T-helper 22 cell (primary cell): Measurements from ENCODE around the gene NMNAT3.

Source experiments
- DNase-seq: peaks from one replicate; pipeline ENCODE4 v3.0.0-alpha.2; 2020; ENCODE audit warnings: low read depth

NMNAT3 gene

GRCh38 chr3:139677388-139678155 lies at the start of gene NMNAT3:
TSS of gene NMNAT3 (minus strand) at chr3:139677972. CDS start at chr3:139627724, 50,248 bp downstream.
- DNase-seq, result peak; percentile 42

GRCh38 chr3:139721370-139721769 lies 43.6 kb upstream of the NMNAT3 start:
- no peak for DNase-seq

GRCh38 chr3:139718415-139718814 lies 40.6 kb upstream of the NMNAT3 start:
- DNase-seq, result no peak

- DNase-seq, result no peak
Measured at GRCh38 chr3:139716908-139717485, 39.2 kb upstream of the NMNAT3 start.

- DNase-seq, result no peak
Measured at GRCh38 chr3:139715743-139716360, 38.1 kb upstream of the NMNAT3 start.

- DNase-seq, result no peak
Measured at GRCh38 chr3:139715166-139715565, 37.4 kb upstream of the NMNAT3 start.

- DNase-seq, result no peak
Measured at GRCh38 chr3:139710212-139710611, 32.4 kb upstream of the NMNAT3 start.

- no peak for DNase-seq
Measured at GRCh38 chr3:139705631-139706030, 27.9 kb upstream of the NMNAT3 start.

- DNase-seq, result no peak
Measured at GRCh38 chr3:139696314-139696604, 18.5 kb upstream of the NMNAT3 start.

GRCh38 chr3:139695426-139696313 lies 17.9 kb upstream of the NMNAT3 start:
- DNase-seq, result no peak

- DNase-seq, result no peak
Measured at GRCh38 chr3:139695007-139695406, 17.2 kb upstream of the NMNAT3 start.

GRCh38 chr3:139694542-139694941 lies 16.8 kb upstream of the NMNAT3 start:
- DNase-seq, result no peak

- DNase-seq, result no peak
Measured at GRCh38 chr3:139691619-139692018, 13.8 kb upstream of the NMNAT3 start.

GRCh38 chr3:139689708-139690228 lies 12.0 kb upstream of the NMNAT3 start:
- DNase-seq, result no peak

GRCh38 chr3:139689122-139689521 lies 11.3 kb upstream of the NMNAT3 start:
- DNase-seq, result no peak

- no peak for DNase-seq
Measured at GRCh38 chr3:139687431-139687830, 9.7 kb upstream of the NMNAT3 start.

GRCh38 chr3:139686624-139687023 lies 8.9 kb upstream of the NMNAT3 start:
- no peak for DNase-seq

GRCh38 chr3:139686206-139686605 lies 8.4 kb upstream of the NMNAT3 start:
- no peak for DNase-seq

GRCh38 chr3:139679220-139679775 lies 1.5 kb upstream of the NMNAT3 start:
- no peak for DNase-seq

- no peak for DNase-seq
Measured at GRCh38 chr3:139676632-139677387, 962 bp downstream of the NMNAT3 start.

GRCh38 chr3:139676108-139676507 lies 1.7 kb downstream of the NMNAT3 start:
- DNase-seq, result no peak
